GM06990 (cell line): ENCODE results near the gene TMEM217.

Experiments
- DNase-seq: peaks from one replicate; pipeline ENCODE4 v3.0.0-alpha.2; 2011; ENCODE audit not compliant: insufficient read length; ENCODE audit errors: extremely low read depth
- H3K27me3 ChIP-seq: replicated peaks from 2 replicates; pipeline ENCODE4 v1.6.0; 2011; ENCODE audit warnings: low read length; ENCODE audit not compliant: control insufficient read depth, insufficient read depth
- H3K36me3 ChIP-seq: 2 replicates; pipeline ENCODE4 v1.5.1; 2011; ENCODE audit warnings: low read length; ENCODE audit not compliant: control insufficient read depth, insufficient read depth
- H3K4me3 ChIP-seq: replicated peaks from 2 replicates; pipeline ENCODE4 v1.5.1; 2011; ENCODE audit warnings: low read depth, mild to moderate bottlenecking, control low read depth, low read length
- TF ChIP-seq, protein P1 (sequence below): IDR thresholded peaks from 2 replicates; pipeline ENCODE4 v1.5.1; 2011; ENCODE audit warnings: low read length, control low read depth, mild to moderate bottlenecking, inconsistent platforms; ENCODE audit not compliant: insufficient read depth, poor library complexity, severe bottlenecking

TMEM217 gene

GRCh38 chr6:37283671-37284151, 25.8 kb upstream of the TMEM217 start:
- TF ChIP-seq, protein P1, sequence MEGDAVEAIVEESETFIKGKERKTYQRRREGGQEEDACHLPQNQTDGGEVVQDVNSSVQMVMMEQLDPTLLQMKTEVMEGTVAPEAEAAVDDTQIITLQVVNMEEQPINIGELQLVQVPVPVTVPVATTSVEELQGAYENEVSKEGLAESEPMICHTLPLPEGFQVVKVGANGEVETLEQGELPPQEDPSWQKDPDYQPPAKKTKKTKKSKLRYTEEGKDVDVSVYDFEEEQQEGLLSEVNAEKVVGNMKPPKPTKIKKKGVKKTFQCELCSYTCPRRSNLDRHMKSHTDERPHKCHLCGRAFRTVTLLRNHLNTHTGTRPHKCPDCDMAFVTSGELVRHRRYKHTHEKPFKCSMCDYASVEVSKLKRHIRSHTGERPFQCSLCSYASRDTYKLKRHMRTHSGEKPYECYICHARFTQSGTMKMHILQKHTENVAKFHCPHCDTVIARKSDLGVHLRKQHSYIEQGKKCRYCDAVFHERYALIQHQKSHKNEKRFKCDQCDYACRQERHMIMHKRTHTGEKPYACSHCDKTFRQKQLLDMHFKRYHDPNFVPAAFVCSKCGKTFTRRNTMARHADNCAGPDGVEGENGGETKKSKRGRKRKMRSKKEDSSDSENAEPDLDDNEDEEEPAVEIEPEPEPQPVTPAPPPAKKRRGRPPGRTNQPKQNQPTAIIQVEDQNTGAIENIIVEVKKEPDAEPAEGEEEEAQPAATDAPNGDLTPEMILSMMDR: no peak
- Histone ChIP-seq H3K4me3 (no peak overlapping the region), H3K36me3 (peaks cover 18% of the 10 kb centered on the region), H3K27me3 (no peaks in the 10 kb centered on the region)
- no peak for DNase-seq

DNA sequence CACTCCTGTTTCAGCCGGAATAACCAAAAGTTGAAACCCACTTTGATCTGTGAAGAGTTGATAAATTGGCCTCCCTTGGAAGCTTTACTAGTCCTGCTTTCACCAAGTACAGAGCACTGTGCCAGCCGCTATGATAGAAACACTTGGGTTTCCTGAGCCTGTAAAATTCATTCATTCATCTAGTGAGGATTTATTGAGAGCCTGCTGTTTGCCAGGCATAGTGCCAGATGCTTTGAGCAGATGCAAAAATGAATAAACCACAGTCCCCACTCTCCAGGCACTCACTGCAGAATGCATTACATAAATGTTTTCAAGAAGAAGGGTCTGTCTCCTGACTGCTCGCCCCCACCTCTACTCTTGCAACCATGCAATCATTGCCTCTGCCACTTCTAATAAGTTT, 25.3 kb upstream of the TMEM217 start:
- Histone ChIP-seq H3K36me3 (peaks cover 18% of the 10 kb centered on the region), H3K27me3 (no peaks in the 10 kb centered on the region), H3K4me3 (no peak overlapping the region)
- DNase-seq: no peak
- TF ChIP-seq, protein P1: no peak

DNA sequence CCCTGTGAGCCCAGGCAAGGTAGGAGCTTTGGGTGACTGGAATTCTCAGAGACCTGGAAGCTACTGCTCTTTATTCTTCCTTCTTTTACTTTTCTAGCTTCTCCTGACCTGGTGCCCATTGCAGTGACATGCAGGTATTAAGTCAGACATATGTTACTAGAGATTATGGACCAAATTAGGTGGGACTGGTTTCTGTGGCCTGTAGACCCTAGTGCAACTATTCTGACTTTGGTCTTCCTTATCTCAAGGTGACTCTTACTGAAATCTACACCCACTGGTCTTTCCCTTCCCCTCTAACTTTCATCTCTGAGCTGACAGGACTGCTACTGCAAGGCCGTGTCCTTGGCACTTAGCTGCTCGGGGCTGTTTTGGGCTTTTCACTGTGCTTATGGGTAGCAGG, 24.4 kb upstream of the TMEM217 start:
- no peak for DNase-seq
- H3K4me3 ChIP-seq: no peak overlapping the region
- TF ChIP-seq, protein P1: no peak
- H3K36me3 ChIP-seq: peaks cover 18% of the 10 kb centered on the region
- H3K27me3 ChIP-seq: no peaks in the 10 kb centered on the region

DNA sequence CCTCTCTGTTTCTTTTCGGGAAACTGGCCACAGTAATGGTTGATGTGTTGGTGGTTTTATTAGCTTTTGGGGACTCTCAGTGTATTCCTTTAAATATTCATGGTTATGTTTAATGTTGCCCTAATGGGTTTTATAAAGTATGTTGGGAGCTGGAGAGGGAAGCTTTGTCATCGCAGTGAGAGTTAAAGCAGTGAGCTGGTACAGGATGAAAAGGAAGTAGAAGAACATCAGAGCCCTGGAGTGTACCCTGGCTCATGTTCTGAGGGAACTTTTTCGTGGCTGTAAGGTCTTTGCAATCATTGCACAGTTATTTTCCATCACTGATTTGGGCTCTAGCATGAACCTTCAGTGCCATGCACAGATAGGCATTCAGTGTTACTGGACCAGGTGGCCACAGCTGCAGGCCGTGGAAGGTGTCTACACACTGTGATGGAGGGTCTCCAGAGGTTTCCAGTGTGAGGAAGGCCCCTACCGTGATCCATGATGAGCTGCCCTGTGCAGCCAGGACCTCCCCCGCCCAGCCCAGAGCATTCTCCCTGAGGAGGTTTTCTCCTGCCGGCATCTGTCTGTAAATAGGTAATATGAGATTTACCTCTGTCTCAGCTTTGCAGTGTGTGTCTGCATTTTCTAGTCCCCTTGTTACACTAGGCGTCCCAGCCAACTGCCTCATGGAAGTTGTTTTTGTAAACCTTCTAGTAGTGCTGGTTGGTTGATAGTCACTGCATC, 22.4 kb upstream of the TMEM217 start:
- H3K4me3 ChIP-seq: no peak overlapping the region
- no peaks in the 10 kb centered on the region for H3K27me3 ChIP-seq
- no peak for DNase-seq
- H3K36me3 ChIP-seq: peaks cover 15% of the 10 kb centered on the region
- TF ChIP-seq, protein P1: no peak

GRCh38 chr6:37279366-37280134, 21.6 kb upstream of the TMEM217 start:
- no peak for DNase-seq
- Histone ChIP-seq H3K4me3 (no peak overlapping the region), H3K27me3 (no peaks in the 10 kb centered on the region), H3K36me3 (peaks cover 12% of the 10 kb centered on the region)
- TF ChIP-seq, protein P1: no peak
